ENCODE measurements around the gene ACSF2. TPM values are rescaled to one million over a fixed set of nuclear protein-coding genes. Genes with fewer than 3 reads are reported as not detected.

ACSF2 gene
- polyA plus RNA-seq, 1 experiment = 52.1 TPM

GRCh38 chr17:50421308-50422051, 4.5 kb upstream of the ACSF2 start:
- ChIA-PET CTCF (interaction anchor here (0.6 to 3.1 kb wide), 4 partner anchors 11 to 57 kb away, joined by 3 to 25 read pairs (median 6); partner anchors contain the start of gene LRRC59), POLR2A (interaction anchor here (1.0 kb wide), 1 partner anchor 24 kb away, joined by 3 read pairs; the partner anchor contains the start of gene LRRC59)
- H3K27me3 ChIP-seq (ENCODE audit: control insufficient read depth, insufficient read depth, low read length) = no peaks in the 10 kb centered on the region
- H3K27ac ChIP-seq (ENCODE audit: low read depth, low read length) = no peak overlapping the region
- H3K9me3 ChIP-seq (ENCODE audit: control insufficient read depth, insufficient read depth, low read length) = no peaks in the 10 kb centered on the region; the same call in 1 of the 2 replicates
- peak overlapping the region; percentile 20; the same call in 1 of the 2 replicates for H3K4me3 ChIP-seq (ENCODE audit: low read depth, low read length)
- TF ChIP-seq CTCF (IDR thresholded peaks at IDR 0.05; ENCODE audit: low read depth, low read length) = no peak
- DNase-seq (ENCODE audit: low read depth, low spot score) = no peak

- POLR2A ChIA-PET = no interaction called here
- Histone ChIP-seq H3K27ac (ENCODE audit: low read depth, low read length) (no peak overlapping the region), H3K9me3 (ENCODE audit: control insufficient read depth, insufficient read depth, low read length) (no peaks in the 10 kb centered on the region; the same call in 1 of the 2 replicates), H3K4me3 (ENCODE audit: low read depth, low read length) (no peak overlapping the region), H3K27me3 (ENCODE audit: control insufficient read depth, insufficient read depth, low read length) (no peaks in the 10 kb centered on the region)
- CTCF ChIA-PET = interaction anchor here (3.1 kb wide), 1 partner anchor 25 kb away, joined by 25 read pairs; the partner anchor contains the start of gene LRRC59
- TF ChIP-seq CTCF (IDR thresholded peaks at IDR 0.05; ENCODE audit: low read depth, low read length) = no peak
- DNase-seq (ENCODE audit: low read depth, low spot score) = no peak
Observed at GRCh38 chr17:50422738-50423137, 3.3 kb upstream of the ACSF2 start.

- CTCF ChIA-PET = interaction anchor here (2.0 kb wide), 1 partner anchor 26 kb away, joined by 10 read pairs; the partner anchor contains the start of gene LRRC59
- POLR2A ChIA-PET = no interaction called here
- Histone ChIP-seq H3K9me3 (ENCODE audit: control insufficient read depth, insufficient read depth, low read length) (no peaks in the 10 kb centered on the region; the same call in 1 of the 2 replicates), H3K27me3 (ENCODE audit: control insufficient read depth, insufficient read depth, low read length) (no peaks in the 10 kb centered on the region), H3K27ac (ENCODE audit: low read depth, low read length) (peak overlapping the region; percentile 57), H3K4me3 (ENCODE audit: low read depth, low read length) (no peak overlapping the region)
- TF ChIP-seq CTCF (IDR thresholded peaks at IDR 0.05; ENCODE audit: low read depth, low read length) = no peak
- DNase-seq (ENCODE audit: low read depth, low spot score) = peak; percentile 72
Observed at GRCh38 chr17:50423553-50424159, 2.4 kb upstream of the ACSF2 start.

- H3K27me3 ChIP-seq (ENCODE audit: control insufficient read depth, insufficient read depth, low read length) = no peaks in the 10 kb centered on the region
- ChIA-PET POLR2A (no interaction called here), CTCF (interaction anchor here (2.0 kb wide), 1 partner anchor 27 kb away, joined by 10 read pairs; the partner anchor contains the start of gene LRRC59)
- H3K27ac ChIP-seq (ENCODE audit: low read depth, low read length) = peak overlapping the region; percentile 57
- H3K9me3 ChIP-seq (ENCODE audit: control insufficient read depth, insufficient read depth, low read length) = no peaks in the 10 kb centered on the region; the same call in 1 of the 2 replicates
- no peak for DNase-seq (ENCODE audit: low read depth, low spot score)
- TF ChIP-seq CTCF (IDR thresholded peaks at IDR 0.05; ENCODE audit: low read depth, low read length) = no peak
- H3K4me3 ChIP-seq (ENCODE audit: low read depth, low read length) = no peak overlapping the region
Observed at GRCh38 chr17:50424246-50424995, 1.6 kb upstream of the ACSF2 start.

All from AG04450 (cell line).